Measurements from ENCODE around the gene RASL10A.
"Not testable (repeated sequence)": the region's sequence is repeated elsewhere in the genome, so short reads cannot be mapped to it uniquely, and the experiment has no call there.

GRCh38 chr22:29344889-29345288, 29.4 kb upstream of the RASL10A start:
- TF ChIP-seq CTCF (IDR thresholded peaks at IDR 0.05; ENCODE audit: low read depth, low read length); POLR2A (IDR thresholded peaks at IDR 0.05; ENCODE audit: extremely low read depth, insufficient read length); MAX (IDR thresholded peaks at IDR 0.05; ENCODE audit: low read depth, low read length): not testable (repeated sequence)
